IMR-90 (cell line): ENCODE measurements around the gene NPL. TPM values are rescaled to one million over a fixed set of nuclear protein-coding genes. Genes with fewer than 3 reads are reported as not detected.

Experiments
- ATAC-seq: fragments of 200-7000 bp; cut with Tn5 transposase; 2 replicates; pipeline ENCODE4 v1.9.1; 2020; ENCODE audit warnings: low read depth, mild to moderate bottlenecking, moderate library complexity
- BruUV-seq: library from RNA; stranded (reverse); fragments of 400-500 nt; replicated peaks from 2 replicates; lab custom pipeline; 2021; lab: Mats Ljungman, UMichigan
- CTCF ChIA-PET: fragments of 300-600 bp; formaldehyde crosslinking; extraction: SDS; loops from one replicate; lab custom pipeline; 2021; ENCODE audit warnings: antibody characterized with exemption; lab: Yijun Ruan, JAX
- POLR2A ChIA-PET: fragments of 300-600 bp; sonication (Branson Sonifier 250); formaldehyde crosslinking; loops from one replicate; lab custom pipeline; 2022; ENCODE audit warnings: antibody characterized with exemption; ENCODE audit not compliant: unreplicated experiment; lab: Charles Lee
- DNase-seq: peaks from one replicate; pipeline ENCODE4 v3.0.0; 2013
- H2AFZ ChIP-seq: replicated peaks from 2 replicates; pipeline ENCODE3; 2013; ENCODE audit warnings: low read length, mild to moderate bottlenecking; ENCODE audit not compliant: poor library complexity
- H2AK5ac ChIP-seq: 2 replicates; pipeline ENCODE4 v1.6.1; 2013; ENCODE audit warnings: low read depth, low read length, inconsistent platforms
- H2AK9ac ChIP-seq: replicated peaks from 2 replicates; pipeline ENCODE3; 2013; ENCODE audit warnings: mild to moderate bottlenecking, low read depth, low read length, moderate library complexity; ENCODE audit not compliant: poor library complexity
- H2BK120ac ChIP-seq: 2 replicates; pipeline ENCODE4 v1.6.1; 2013; ENCODE audit warnings: low read depth, low read length, inconsistent platforms
- H2BK15ac ChIP-seq: 3 replicates; pipeline ENCODE4 v1.6.1; 2013; ENCODE audit warnings: low read depth, low read length, inconsistent platforms
- H2BK20ac ChIP-seq: 2 replicates; pipeline ENCODE4 v1.6.1; 2013; ENCODE audit warnings: low read depth, mild to moderate bottlenecking, inconsistent platforms, low read length, moderate library complexity
- H2BK5ac ChIP-seq: 2 replicates; pipeline ENCODE4 v1.6.1; 2013; ENCODE audit warnings: mild to moderate bottlenecking, low read depth, low read length, inconsistent platforms; ENCODE audit not compliant: poor library complexity, severe bottlenecking
- H3K14ac ChIP-seq: replicated peaks from 2 replicates; pipeline ENCODE4 v1.6.1; 2013; ENCODE audit warnings: low read depth, low read length, inconsistent platforms
- H3K18ac ChIP-seq: 2 replicates; pipeline ENCODE4 v1.6.1; 2013; ENCODE audit warnings: low read depth, low read length, control low read depth
- H3K23ac ChIP-seq: 2 replicates; pipeline ENCODE4 v1.6.1; 2013; ENCODE audit warnings: low read depth, low read length, inconsistent platforms
- H3K27ac ChIP-seq: 2 replicates; pipeline ENCODE4 v1.5.1; 2013; ENCODE audit warnings: mild to moderate bottlenecking, control low read depth, low read length; ENCODE audit not compliant: insufficient read depth
- H3K27me3 ChIP-seq: 2 replicates; pipeline ENCODE4 v1.6.1; 2013; ENCODE audit warnings: low read length; ENCODE audit not compliant: control insufficient read depth, insufficient read depth
- H3K36me3 ChIP-seq: 2 replicates; pipeline ENCODE4 v1.6.1; 2013; ENCODE audit warnings: low read length, mixed read lengths; ENCODE audit not compliant: control insufficient read depth, insufficient read depth
- H3K4ac ChIP-seq: 2 replicates; pipeline ENCODE4 v1.6.1; 2013; ENCODE audit warnings: low read depth, low read length, inconsistent platforms
- H3K4me1 ChIP-seq: 2 replicates; pipeline ENCODE4 v1.6.1; 2013; ENCODE audit warnings: low read length, mixed read lengths; ENCODE audit not compliant: control insufficient read depth, insufficient read depth
- H3K4me2 ChIP-seq: 2 replicates; pipeline ENCODE4 v1.6.1; 2013; ENCODE audit warnings: low read depth, mild to moderate bottlenecking, control low read depth, low read length, moderate library complexity
- H3K4me3 ChIP-seq: 2 replicates; pipeline ENCODE4 v1.5.1; 2013; ENCODE audit warnings: low read depth, mild to moderate bottlenecking, control low read depth, low read length, moderate library complexity; ENCODE audit not compliant: insufficient read depth
- H3K56ac ChIP-seq: 2 replicates; pipeline ENCODE4 v1.6.1; 2013; ENCODE audit warnings: low read length, inconsistent platforms; ENCODE audit not compliant: insufficient read depth; ENCODE audit errors: extremely low read depth
- H3K79me1 ChIP-seq, 2 experiments: 2 replicates each; pipeline ENCODE4 v1.6.1; 2013; ENCODE audit warnings: low read length in 2 of 2, inconsistent platforms in 1 of 2, low read depth in 1 of 2
- H3K9ac ChIP-seq: 2 replicates; pipeline ENCODE4 v1.6.1; 2013; ENCODE audit warnings: low read depth, low read length, control low read depth
- H3K9me1 ChIP-seq: 2 replicates; pipeline ENCODE4 v1.6.1; 2013; ENCODE audit warnings: low read length, inconsistent platforms; ENCODE audit not compliant: insufficient read depth
- H3K9me3 ChIP-seq: 2 replicates; pipeline ENCODE4 v1.6.1; 2013; ENCODE audit warnings: low read length; ENCODE audit not compliant: control insufficient read depth, insufficient read depth
- H4K20me1 ChIP-seq: 2 replicates; pipeline ENCODE4 v1.6.1; 2013; ENCODE audit warnings: low read length, inconsistent platforms; ENCODE audit not compliant: insufficient read depth
- H4K5ac ChIP-seq: 2 replicates; pipeline ENCODE4 v1.6.1; 2013; ENCODE audit warnings: mild to moderate bottlenecking, low read depth, low read length, control low read depth
- H4K8ac ChIP-seq, 2 experiments: 2 replicates each; pipeline ENCODE4 v1.6.1; 2013; ENCODE audit warnings: low read depth in 2 of 2, low read length in 2 of 2, control low read depth in 1 of 2, inconsistent platforms in 1 of 2
- H4K91ac ChIP-seq: 2 replicates; pipeline ENCODE4 v1.6.1; 2013; ENCODE audit warnings: low read depth, low read length, inconsistent platforms; ENCODE audit not compliant: insufficient read depth
- BHLHE40 ChIP-seq: fragments of 150-350 bp; IDR thresholded peaks from 2 replicates; pipeline ENCODE4 v1.6.1; 2016; ENCODE audit warnings: mild to moderate bottlenecking, low read depth, low read length
- CEBPB ChIP-seq: IDR thresholded peaks from 2 replicates; pipeline ENCODE4 v1.6.1; 2012; ENCODE audit warnings: low read depth, low read length, improper control_type of control experiment
- CHD1 ChIP-seq: IDR thresholded peaks from 2 replicates; pipeline ENCODE4 v1.6.1; 2012; ENCODE audit warnings: low read depth, low read length, improper control_type of control experiment
- FOS ChIP-seq: fragments of 150-350 bp; IDR thresholded peaks from 2 replicates; pipeline ENCODE4 v1.6.1; 2016; ENCODE audit warnings: low read depth, low read length
- MAFK ChIP-seq: IDR thresholded peaks from 2 replicates; pipeline ENCODE4 v1.6.1; 2012; ENCODE audit warnings: low read depth, low read length, improper control_type of control experiment
- MAZ ChIP-seq: IDR thresholded peaks from 2 replicates; pipeline ENCODE4 v1.6.1; 2012; ENCODE audit warnings: low read depth, mild to moderate bottlenecking, low read length, improper control_type of control experiment, moderate library complexity, borderline replicate concordance
- MXI1 ChIP-seq: IDR thresholded peaks from 2 replicates; pipeline ENCODE4 v1.6.1; 2012; ENCODE audit warnings: low read depth, mild to moderate bottlenecking, low read length, moderate library complexity, borderline replicate concordance
- NFE2L2 ChIP-seq: fragments of 150-350 bp; IDR thresholded peaks from 2 replicates; pipeline ENCODE4 v1.6.1; 2016; ENCODE audit warnings: low read depth, mild to moderate bottlenecking, low read length
- POLR2A ChIP-seq: IDR thresholded peaks from 2 replicates; pipeline ENCODE4 v1.6.1; 2012; ENCODE audit warnings: mild to moderate bottlenecking, low read depth, low read length
- RAD21 ChIP-seq: IDR thresholded peaks from 2 replicates; pipeline ENCODE4 v1.6.1; 2012; ENCODE audit warnings: low read length, improper control_type of control experiment
- RCOR1 ChIP-seq: IDR thresholded peaks from 2 replicates; pipeline ENCODE4 v1.6.1; 2012; ENCODE audit warnings: mild to moderate bottlenecking, low read length, improper control_type of control experiment; ENCODE audit not compliant: insufficient replicate concordance
- RFX5 ChIP-seq: IDR thresholded peaks from 2 replicates; pipeline ENCODE4 v1.8.0; 2012; ENCODE audit warnings: low read depth, mild to moderate bottlenecking, low read length, moderate library complexity
- SMC3 ChIP-seq: fragments of 150-350 bp; IDR thresholded peaks from 2 replicates; pipeline ENCODE4 v1.6.1; 2016; ENCODE audit warnings: low read depth, mild to moderate bottlenecking, antibody characterized with exemption, low read length, moderate library complexity
- WGBS, 2 experiments: methylation state at CpG; one replicate each; pipeline versions ENCODE4 v1.1.5 to v1.1.7; 2013; ENCODE audit warnings: missing lambda C conversion rate in 2 of 2; ENCODE audit not compliant: insufficient read length in 1 of 2; ENCODE audit errors: extremely low coverage in 2 of 2; 5-methylcytosine and 5-hydroxymethylcytosine counted together
- dilution Hi-C: fragments of 300-500 bp; cut with HindIII; formaldehyde crosslinking; loops from one replicate; pipeline ENCODE4 v1.14.3; 2018; ENCODE audit warnings: low sequenced_read_pairs; ENCODE audit not compliant: unreplicated experiment
- in situ Hi-C: fragments of 300-500 bp; cut with MboI; formaldehyde crosslinking; loops from 3 replicates; pipeline ENCODE4 v1.14.3; 2019; ENCODE audit warnings: low sequenced_read_pairs, inconsistent platforms, mixed read lengths
- intact Hi-C: fragments of 100-400 bp; cut with micrococcal nuclease; formaldehyde crosslinking; loops from 2 replicates; pipeline ENCODE4 v1.10.0; 2022
- polyA plus RNA-seq, 3 experiments: library from polyadenylated mRNA; depleted of rRNA; stranded (reverse); fragments of >200 nt; gene quantifications; 2 replicates each; pipeline ENCODE4 v1.2.3, GENCODE V29; 2012; ENCODE audit warnings: low replicate concordance in 1 of 3
- total RNA-seq: library from RNA; depleted of rRNA; stranded (reverse); fragments of >200 nt; gene quantifications from 2 replicates; pipeline ENCODE4 v1.2.3, GENCODE V29; 2012
- TF ChIP-seq, protein P1 (sequence below): fragments of 150-350 bp; IDR thresholded peaks from 2 replicates; pipeline ENCODE4 v1.6.1; 2016; ENCODE audit warnings: low read depth, mild to moderate bottlenecking, low read length, moderate library complexity, borderline replicate concordance
- TF ChIP-seq, protein P2 (sequence below): conservative IDR thresholded peaks from 2 replicates; pipeline ENCODE4 v1.5.1; 2012; ENCODE audit warnings: mild to moderate bottlenecking, low read depth, low read length, improper control_type of control experiment
- TF ChIP-seq, protein P3 (sequence below): fragments of 150-350 bp; IDR thresholded peaks from 2 replicates; pipeline ENCODE4 v1.6.1; 2017; ENCODE audit warnings: mild to moderate bottlenecking, antibody characterized with exemption, low read length, low read depth

Gene NPL
- total and polyA plus RNA-seq, 2 of the 4 experiments (the other 2 are of a cell fraction), result 0.36 to 0.68 TPM

DNA sequence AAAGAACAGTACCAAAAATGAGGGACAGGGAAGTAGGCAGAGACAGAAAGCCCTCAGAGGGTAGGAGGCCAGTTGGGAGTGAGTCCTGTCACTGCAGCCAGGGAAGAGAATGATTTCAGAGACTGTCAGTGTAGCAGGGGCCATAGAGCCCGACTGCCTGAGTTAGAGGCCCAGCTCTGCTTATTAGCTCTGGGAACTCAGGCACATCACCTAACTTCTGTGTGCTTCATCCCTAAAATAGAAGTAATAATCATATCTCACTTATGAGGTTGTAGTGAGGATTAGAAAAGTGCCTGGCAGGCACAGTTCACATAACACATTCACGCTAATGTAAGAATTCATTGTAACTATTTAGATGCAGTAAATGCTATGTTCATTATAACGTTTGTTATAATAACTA, 18.3 kb downstream of the NPL start:
- H3K79me1 ChIP-seq, result no peaks in the 10 kb centered on the region
- no peaks in the 10 kb centered on the region for H4K20me1 ChIP-seq
- no TSS peak for BruUV-seq
- H3K4me3 ChIP-seq, result no peak overlapping the region
- in situ Hi-C loops, result no loop called here
- ChIA-PET CTCF (no interaction called here), POLR2A (no interaction called here)
- TF ChIP-seq RFX5 (no peak), BHLHE40 (no peak), CEBPB (no peak), MAFK (no peak), RAD21 (no peak), MAZ (no peak), FOS (no peak), CHD1 (no peak), POLR2A (no peak), MXI1 (no peak), RCOR1 (no peak), NFE2L2 (no peak), SMC3 (no peak)
- TF ChIP-seq, protein P1, sequence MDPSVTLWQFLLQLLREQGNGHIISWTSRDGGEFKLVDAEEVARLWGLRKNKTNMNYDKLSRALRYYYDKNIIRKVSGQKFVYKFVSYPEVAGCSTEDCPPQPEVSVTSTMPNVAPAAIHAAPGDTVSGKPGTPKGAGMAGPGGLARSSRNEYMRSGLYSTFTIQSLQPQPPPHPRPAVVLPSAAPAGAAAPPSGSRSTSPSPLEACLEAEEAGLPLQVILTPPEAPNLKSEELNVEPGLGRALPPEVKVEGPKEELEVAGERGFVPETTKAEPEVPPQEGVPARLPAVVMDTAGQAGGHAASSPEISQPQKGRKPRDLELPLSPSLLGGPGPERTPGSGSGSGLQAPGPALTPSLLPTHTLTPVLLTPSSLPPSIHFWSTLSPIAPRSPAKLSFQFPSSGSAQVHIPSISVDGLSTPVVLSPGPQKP, result no peak
- TF ChIP-seq, protein P2, sequence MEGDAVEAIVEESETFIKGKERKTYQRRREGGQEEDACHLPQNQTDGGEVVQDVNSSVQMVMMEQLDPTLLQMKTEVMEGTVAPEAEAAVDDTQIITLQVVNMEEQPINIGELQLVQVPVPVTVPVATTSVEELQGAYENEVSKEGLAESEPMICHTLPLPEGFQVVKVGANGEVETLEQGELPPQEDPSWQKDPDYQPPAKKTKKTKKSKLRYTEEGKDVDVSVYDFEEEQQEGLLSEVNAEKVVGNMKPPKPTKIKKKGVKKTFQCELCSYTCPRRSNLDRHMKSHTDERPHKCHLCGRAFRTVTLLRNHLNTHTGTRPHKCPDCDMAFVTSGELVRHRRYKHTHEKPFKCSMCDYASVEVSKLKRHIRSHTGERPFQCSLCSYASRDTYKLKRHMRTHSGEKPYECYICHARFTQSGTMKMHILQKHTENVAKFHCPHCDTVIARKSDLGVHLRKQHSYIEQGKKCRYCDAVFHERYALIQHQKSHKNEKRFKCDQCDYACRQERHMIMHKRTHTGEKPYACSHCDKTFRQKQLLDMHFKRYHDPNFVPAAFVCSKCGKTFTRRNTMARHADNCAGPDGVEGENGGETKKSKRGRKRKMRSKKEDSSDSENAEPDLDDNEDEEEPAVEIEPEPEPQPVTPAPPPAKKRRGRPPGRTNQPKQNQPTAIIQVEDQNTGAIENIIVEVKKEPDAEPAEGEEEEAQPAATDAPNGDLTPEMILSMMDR, result no peak
- TF ChIP-seq, protein P3, sequence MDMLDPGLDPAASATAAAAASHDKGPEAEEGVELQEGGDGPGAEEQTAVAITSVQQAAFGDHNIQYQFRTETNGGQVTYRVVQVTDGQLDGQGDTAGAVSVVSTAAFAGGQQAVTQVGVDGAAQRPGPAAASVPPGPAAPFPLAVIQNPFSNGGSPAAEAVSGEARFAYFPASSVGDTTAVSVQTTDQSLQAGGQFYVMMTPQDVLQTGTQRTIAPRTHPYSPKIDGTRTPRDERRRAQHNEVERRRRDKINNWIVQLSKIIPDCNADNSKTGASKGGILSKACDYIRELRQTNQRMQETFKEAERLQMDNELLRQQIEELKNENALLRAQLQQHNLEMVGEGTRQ, result no peak
- no peak overlapping the region for H4K5ac ChIP-seq
- no peaks in the 10 kb centered on the region for H3K4me1 ChIP-seq
- H3K14ac ChIP-seq, result no peak overlapping the region
- H2AK5ac ChIP-seq, result no peak overlapping the region
- no peak overlapping the region for H2BK120ac ChIP-seq
- H2BK15ac ChIP-seq, result no peak overlapping the region
- no peak overlapping the region for H3K23ac ChIP-seq
- H4K8ac ChIP-seq, result no peak overlapping the region
- no peak overlapping the region for H3K4me2 ChIP-seq
- dilution Hi-C loops, result no loop called here
- no CpG with 5 or more reads among the region's 3 CpGs for WGBS, 2 experiments
- ATAC-seq (no peak), DNase-seq (no peak)
- no peak overlapping the region for H3K56ac ChIP-seq
- H3K36me3 ChIP-seq, result no peaks in the 10 kb centered on the region
- H3K18ac ChIP-seq, result no peak overlapping the region
- H3K27me3 ChIP-seq, result 0 out of 2 replicates have a peak, but pooled peaks cover 3% of the 10 kb centered on the region
- no peak overlapping the region for H4K91ac ChIP-seq
- no peak overlapping the region for H3K4ac ChIP-seq
- intact Hi-C loops, result no loop called here
- no peak overlapping the region for H3K27ac ChIP-seq
- no peak overlapping the region for H2AFZ ChIP-seq
- H3K9ac ChIP-seq, result no peak overlapping the region
- no peaks in the 10 kb centered on the region for H3K9me3 ChIP-seq
- no peak overlapping the region for H2AK9ac ChIP-seq
- H2BK5ac ChIP-seq, result no peak overlapping the region
- H2BK20ac ChIP-seq, result no peak overlapping the region
- no peaks in the 10 kb centered on the region for H3K9me1 ChIP-seq
